ENCODE data around the gene BRD8.

The BRD8 gene

DNA sequence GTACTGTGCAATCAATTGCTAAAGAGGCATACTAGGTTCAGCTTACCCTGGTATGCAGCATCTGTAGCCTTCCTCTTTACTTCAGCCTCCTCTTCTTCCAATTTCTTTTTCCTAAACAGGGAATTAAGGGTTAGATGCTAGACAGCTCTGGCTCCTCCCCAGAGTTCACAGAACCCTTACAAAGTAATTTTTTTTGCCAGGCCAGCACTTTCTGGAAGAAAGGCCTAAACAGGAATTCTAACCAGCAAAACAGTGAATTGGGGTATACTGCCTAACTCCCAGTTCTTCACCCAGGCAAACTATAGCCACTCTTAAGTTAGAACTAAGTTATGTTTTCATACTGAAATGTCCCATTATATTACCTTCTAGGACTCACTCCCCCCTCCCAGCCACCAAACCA is 8.1 kb downstream of the BRD8 start:
- no peak for ATAC-seq
- TF ChIP-seq OSR1 (CRISPR knock-in tag; IDR thresholded peaks at IDR 0.05) (no peak), TOX (CRISPR knock-in tag; IDR thresholded peaks at IDR 0.05; ENCODE audit: borderline replicate concordance) (no peak), RARB (CRISPR knock-in tag; IDR thresholded peaks at IDR 0.05) (no peak)
- TF ChIP-seq, protein P1, sequence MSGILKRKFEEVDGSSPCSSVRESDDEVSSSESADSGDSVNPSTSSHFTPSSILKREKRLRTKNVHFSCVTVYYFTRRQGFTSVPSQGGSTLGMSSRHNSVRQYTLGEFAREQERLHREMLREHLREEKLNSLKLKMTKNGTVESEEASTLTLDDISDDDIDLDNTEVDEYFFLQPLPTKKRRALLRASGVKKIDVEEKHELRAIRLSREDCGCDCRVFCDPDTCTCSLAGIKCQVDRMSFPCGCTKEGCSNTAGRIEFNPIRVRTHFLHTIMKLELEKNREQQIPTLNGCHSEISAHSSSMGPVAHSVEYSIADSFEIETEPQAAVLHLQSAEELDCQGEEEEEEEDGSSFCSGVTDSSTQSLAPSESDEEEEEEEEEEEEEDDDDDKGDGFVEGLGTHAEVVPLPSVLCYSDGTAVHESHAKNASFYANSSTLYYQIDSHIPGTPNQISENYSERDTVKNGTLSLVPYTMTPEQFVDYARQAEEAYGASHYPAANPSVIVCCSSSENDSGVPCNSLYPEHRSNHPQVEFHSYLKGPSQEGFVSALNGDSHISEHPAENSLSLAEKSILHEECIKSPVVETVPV (CRISPR knock-in tag; IDR thresholded peaks at IDR 0.05), result no peak
- TF ChIP-seq, protein P2, sequence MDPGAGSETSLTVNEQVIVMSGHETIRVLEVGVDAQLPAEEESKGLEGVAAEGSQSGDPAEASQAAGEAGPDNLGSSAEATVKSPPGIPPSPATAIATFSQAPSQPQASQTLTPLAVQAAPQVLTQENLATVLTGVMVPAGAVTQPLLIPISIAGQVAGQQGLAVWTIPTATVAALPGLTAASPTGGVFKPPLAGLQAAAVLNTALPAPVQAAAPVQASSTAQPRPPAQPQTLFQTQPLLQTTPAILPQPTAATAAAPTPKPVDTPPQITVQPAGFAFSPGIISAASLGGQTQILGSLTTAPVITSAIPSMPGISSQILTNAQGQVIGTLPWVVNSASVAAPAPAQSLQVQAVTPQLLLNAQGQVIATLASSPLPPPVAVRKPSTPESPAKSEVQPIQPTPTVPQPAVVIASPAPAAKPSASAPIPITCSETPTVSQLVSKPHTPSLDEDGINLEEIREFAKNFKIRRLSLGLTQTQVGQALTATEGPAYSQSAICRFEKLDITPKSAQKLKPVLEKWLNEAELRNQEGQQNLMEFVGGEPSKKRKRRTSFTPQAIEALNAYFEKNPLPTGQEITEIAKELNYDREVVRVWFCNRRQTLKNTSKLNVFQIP (CRISPR knock-in tag; IDR thresholded peaks at IDR 0.05; ENCODE audit: borderline replicate concordance, low read depth), result no peak

DNA sequence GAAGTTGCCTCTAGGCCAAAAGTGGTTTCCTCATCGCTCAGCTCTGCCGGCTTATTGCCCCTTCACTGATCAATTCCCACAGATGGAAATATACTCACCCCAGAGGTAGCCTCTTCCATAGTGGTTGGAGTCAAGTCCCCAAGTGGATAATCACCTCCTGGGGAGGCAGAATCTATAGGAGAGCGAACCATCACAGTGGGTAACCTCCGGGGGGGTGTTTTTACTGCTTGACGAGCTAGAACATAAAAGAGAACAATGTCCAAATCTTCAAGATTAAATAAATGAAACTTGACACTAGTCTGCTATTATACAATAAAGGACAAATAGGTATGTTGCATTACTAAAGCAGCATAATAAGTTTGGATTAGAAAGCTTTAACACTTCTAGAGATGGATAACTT is 9.3 kb downstream of the BRD8 start:
- TF ChIP-seq, protein P1 (CRISPR knock-in tag; IDR thresholded peaks at IDR 0.05), result no peak
- TF ChIP-seq TCF4 (CRISPR knock-in tag; IDR thresholded peaks at IDR 0.05; ENCODE audit: borderline replicate concordance) (no peak), SNAI2 (CRISPR knock-in tag; IDR thresholded peaks at IDR 0.05) (no peak), ARNTL (CRISPR knock-in tag; IDR thresholded peaks at IDR 0.05; ENCODE audit: borderline replicate concordance, low read depth) (no peak), CSDC2 (CRISPR knock-in tag; IDR thresholded peaks at IDR 0.05) (no peak), ZNF8 (CRISPR knock-in tag; IDR thresholded peaks at IDR 0.05) (no peak), RARB (CRISPR knock-in tag; IDR thresholded peaks at IDR 0.05) (no peak), ZFP3 (CRISPR knock-in tag; IDR thresholded peaks at IDR 0.05) (no peak), OSR1 (CRISPR knock-in tag; IDR thresholded peaks at IDR 0.05) (no peak), BACH2 (CRISPR knock-in tag; IDR thresholded peaks at IDR 0.05; ENCODE audit: borderline replicate concordance) (no peak), ESRRG (CRISPR knock-in tag; IDR thresholded peaks at IDR 0.05) (no peak), PPARA (CRISPR knock-in tag; IDR thresholded peaks at IDR 0.05; ENCODE audit: borderline replicate concordance) (no peak), ZFP30 (CRISPR knock-in tag; IDR thresholded peaks at IDR 0.05) (no peak), ZNF70 (CRISPR knock-in tag; IDR thresholded peaks at IDR 0.05) (no peak), TOX (CRISPR knock-in tag; IDR thresholded peaks at IDR 0.05; ENCODE audit: borderline replicate concordance) (no peak)
- TF ChIP-seq, protein P2 (CRISPR knock-in tag; IDR thresholded peaks at IDR 0.05; ENCODE audit: borderline replicate concordance, low read depth), result no peak
- TF ChIP-seq, protein P3, sequence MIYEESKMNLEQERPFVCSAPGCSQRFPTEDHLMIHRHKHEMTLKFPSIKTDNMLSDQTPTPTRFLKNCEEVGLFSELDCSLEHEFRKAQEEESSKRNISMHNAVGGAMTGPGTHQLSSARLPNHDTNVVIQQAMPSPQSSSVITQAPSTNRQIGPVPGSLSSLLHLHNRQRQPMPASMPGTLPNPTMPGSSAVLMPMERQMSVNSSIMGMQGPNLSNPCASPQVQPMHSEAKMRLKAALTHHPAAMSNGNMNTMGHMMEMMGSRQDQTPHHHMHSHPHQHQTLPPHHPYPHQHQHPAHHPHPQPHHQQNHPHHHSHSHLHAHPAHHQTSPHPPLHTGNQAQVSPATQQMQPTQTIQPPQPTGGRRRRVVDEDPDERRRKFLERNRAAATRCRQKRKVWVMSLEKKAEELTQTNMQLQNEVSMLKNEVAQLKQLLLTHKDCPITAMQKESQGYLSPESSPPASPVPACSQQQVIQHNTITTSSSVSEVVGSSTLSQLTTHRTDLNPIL (CRISPR knock-in tag; IDR thresholded peaks at IDR 0.05; ENCODE audit: low read depth), result no peak
- ATAC-seq, result no peak

DNA sequence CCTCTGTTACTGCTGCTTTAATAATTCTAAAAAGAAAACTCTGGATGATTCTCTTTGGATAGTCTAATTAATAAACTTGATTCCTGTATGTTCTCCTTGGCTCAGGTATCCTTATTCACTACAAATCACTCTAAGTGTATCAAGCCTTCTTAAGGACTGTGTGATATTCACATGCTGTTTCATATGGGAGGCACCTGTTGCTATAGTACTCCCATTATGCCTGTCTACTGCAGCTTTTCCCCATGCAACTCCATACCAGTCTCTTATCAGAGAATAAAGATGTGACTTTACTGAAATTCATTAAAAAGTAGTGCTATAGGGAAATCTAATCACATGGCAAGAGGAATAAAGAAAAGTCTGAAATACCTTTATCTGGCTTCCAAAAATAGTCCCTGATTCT is 14.7 kb downstream of the BRD8 start:
- no peak for ATAC-seq
- TF ChIP-seq ZFP30 (CRISPR knock-in tag; IDR thresholded peaks at IDR 0.05) (no peak), CSDC2 (CRISPR knock-in tag; IDR thresholded peaks at IDR 0.05) (no peak), ARNTL (CRISPR knock-in tag; IDR thresholded peaks at IDR 0.05; ENCODE audit: borderline replicate concordance, low read depth) (no peak), ZFP3 (CRISPR knock-in tag; IDR thresholded peaks at IDR 0.05) (no peak), BACH2 (CRISPR knock-in tag; IDR thresholded peaks at IDR 0.05; ENCODE audit: borderline replicate concordance) (no peak), ZNF70 (CRISPR knock-in tag; IDR thresholded peaks at IDR 0.05) (no peak), ISL1 (CRISPR knock-in tag; IDR thresholded peaks at IDR 0.05) (no peak), ZNF565 (CRISPR knock-in tag; conservative IDR thresholded peaks at IDR 0.05; ENCODE audit: low read depth) (no peak)
- TF ChIP-seq, protein P4, sequence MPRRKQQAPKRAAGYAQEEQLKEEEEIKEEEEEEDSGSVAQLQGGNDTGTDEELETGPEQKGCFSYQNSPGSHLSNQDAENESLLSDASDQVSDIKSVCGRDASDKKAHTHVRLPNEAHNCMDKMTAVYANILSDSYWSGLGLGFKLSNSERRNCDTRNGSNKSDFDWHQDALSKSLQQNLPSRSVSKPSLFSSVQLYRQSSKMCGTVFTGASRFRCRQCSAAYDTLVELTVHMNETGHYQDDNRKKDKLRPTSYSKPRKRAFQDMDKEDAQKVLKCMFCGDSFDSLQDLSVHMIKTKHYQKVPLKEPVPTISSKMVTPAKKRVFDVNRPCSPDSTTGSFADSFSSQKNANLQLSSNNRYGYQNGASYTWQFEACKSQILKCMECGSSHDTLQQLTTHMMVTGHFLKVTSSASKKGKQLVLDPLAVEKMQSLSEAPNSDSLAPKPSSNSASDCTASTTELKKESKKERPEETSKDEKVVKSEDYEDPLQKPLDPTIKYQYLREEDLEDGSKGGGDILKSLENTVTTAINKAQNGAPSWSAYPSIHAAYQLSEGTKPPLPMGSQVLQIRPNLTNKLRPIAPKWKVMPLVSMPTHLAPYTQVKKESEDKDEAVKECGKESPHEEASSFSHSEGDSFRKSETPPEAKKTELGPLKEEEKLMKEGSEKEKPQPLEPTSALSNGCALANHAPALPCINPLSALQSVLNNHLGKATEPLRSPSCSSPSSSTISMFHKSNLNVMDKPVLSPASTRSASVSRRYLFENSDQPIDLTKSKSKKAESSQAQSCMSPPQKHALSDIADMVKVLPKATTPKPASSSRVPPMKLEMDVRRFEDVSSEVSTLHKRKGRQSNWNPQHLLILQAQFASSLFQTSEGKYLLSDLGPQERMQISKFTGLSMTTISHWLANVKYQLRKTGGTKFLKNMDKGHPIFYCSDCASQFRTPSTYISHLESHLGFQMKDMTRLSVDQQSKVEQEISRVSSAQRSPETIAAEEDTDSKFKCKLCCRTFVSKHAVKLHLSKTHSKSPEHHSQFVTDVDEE (CRISPR knock-in tag; IDR thresholded peaks at IDR 0.05), result no peak
- TF ChIP-seq, protein P3 (CRISPR knock-in tag; IDR thresholded peaks at IDR 0.05; ENCODE audit: low read depth), result no peak
- TF ChIP-seq, protein P2 (CRISPR knock-in tag; IDR thresholded peaks at IDR 0.05; ENCODE audit: borderline replicate concordance, low read depth), result no peak
- TF ChIP-seq, protein P5, sequence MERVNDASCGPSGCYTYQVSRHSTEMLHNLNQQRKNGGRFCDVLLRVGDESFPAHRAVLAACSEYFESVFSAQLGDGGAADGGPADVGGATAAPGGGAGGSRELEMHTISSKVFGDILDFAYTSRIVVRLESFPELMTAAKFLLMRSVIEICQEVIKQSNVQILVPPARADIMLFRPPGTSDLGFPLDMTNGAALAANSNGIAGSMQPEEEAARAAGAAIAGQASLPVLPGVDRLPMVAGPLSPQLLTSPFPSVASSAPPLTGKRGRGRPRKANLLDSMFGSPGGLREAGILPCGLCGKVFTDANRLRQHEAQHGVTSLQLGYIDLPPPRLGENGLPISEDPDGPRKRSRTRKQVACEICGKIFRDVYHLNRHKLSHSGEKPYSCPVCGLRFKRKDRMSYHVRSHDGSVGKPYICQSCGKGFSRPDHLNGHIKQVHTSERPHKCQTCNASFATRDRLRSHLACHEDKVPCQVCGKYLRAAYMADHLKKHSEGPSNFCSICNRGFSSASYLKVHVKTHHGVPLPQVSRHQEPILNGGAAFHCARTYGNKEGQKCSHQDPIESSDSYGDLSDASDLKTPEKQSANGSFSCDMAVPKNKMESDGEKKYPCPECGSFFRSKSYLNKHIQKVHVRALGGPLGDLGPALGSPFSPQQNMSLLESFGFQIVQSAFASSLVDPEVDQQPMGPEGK (CRISPR knock-in tag; IDR thresholded peaks at IDR 0.05; ENCODE audit: borderline replicate concordance), result no peak
